Renal cortical epithelial cell (primary cell): ENCODE measurements around the gene TCF19. TPM values are rescaled to one million over a fixed set of nuclear protein-coding genes. Genes with fewer than 3 reads are reported as not detected.

Experiments used
- DNase-seq: peaks from one replicate; pipeline ENCODE4 v3.0.0-alpha.2; 2011; ENCODE audit warnings: low read depth
- total RNA-seq: library from RNA; depleted of rRNA; stranded (reverse); fragments of >200 nt; gene quantifications from 2 replicates; pipeline ENCODE4 v1.2.3, GENCODE V29; 2014

Gene TCF19, protein sequence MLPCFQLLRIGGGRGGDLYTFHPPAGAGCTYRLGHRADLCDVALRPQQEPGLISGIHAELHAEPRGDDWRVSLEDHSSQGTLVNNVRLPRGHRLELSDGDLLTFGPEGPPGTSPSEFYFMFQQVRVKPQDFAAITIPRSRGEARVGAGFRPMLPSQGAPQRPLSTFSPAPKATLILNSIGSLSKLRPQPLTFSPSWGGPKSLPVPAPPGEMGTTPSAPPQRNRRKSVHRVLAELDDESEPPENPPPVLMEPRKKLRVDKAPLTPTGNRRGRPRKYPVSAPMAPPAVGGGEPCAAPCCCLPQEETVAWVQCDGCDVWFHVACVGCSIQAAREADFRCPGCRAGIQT
- 2.2 and 10.8 TPM in 2 replicates for total RNA-seq

DNA sequence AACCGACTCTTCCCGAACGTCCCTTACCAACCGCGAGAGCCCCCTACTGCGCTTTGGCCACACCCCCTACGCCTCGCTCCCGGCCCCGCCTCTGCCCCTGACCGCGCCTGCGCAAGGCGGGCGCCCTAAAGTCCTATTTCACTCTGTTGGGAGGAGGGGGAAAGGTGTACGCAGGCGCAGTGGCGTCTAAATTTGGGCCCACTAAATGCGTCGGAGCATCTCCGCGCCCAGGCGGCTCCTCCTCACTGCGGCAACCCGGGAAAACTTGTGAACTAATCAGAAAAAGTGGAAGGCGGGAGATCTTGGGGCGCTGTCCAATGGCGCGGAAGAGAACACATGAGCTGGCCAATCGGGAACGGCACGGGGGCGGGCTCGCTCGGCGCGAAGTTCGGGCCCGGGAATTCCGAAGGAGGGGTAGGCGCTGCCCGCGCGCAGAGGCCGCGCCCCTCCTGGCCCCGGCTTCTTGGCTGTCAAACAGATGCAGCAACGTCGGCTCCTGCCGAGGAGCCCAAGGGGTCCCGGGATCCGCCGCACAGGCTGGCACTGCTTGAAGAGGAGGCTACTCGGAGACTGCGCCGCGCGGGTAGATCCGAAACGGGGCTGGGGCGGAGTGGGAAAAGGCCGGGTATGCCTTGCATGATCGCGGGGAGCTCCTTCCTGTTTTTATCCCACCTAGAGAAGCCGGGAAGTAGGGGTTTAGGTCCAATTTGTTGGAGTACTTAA is at the start of gene TCF19:
TCF19 (plus strand) TSS at position 450 of the 723 bp plus-strand sequence. CDS start 881 bp downstream, outside the sequence.
- DNase-seq, result peak; percentile 96

DNA sequence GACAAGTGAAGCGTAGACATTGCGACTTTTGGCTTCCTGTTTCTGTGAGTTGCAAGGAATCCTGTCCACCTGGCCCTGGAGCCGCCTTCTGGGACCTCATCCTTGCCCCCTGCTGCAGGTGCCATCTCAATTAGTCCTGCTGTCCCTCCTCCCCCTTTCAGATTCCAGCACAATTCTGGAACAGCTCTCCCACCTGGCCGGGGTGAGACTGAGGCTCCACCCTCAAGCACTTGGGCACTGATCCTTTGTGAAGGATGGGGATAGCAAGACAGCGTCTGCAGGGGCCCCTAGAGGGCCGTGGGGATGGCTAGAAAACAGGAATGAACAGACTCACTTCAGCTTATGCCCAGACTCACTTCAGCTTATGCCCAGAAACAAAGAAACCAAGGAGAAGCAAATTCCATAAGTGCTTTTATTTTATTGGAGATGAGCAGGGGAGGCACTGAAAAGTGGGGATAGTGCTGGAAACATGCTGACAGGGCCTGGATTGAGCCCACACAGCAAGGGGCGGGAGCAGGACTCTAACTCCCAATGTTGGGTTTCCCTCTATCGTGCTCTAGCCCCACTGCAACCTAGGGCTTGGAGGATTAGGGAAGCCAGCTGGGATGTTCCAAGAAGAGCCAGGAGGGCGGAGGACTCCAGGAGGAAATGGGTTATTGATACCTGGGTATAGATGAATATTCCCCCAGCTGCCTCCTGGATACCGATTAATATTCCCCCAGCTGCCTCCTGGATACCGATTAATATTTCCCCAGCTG is 47.4 kb upstream of the TCF19 start:
- no peak for DNase-seq

DNA sequence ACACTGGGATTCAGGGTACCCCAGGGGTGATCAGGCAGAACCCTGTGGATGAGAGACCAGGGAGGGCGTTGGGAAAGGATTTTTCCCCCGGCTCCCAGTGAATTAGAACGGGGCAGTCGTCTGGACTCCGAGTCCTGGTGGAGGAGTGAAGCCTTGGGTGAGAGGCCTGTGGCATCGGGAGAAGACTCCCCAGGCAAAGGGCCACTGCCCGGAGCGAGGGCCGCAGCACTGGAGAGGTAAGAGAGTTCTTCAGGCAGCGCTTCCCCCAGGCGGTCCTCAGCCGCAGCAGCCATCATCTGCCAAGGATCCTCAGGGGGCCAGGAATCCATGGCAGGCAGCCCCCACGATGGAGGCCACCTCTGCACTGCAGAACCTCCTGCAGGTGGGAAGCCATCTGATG is 46.7 kb upstream of the TCF19 start:
- DNase-seq, result no peak

DNA sequence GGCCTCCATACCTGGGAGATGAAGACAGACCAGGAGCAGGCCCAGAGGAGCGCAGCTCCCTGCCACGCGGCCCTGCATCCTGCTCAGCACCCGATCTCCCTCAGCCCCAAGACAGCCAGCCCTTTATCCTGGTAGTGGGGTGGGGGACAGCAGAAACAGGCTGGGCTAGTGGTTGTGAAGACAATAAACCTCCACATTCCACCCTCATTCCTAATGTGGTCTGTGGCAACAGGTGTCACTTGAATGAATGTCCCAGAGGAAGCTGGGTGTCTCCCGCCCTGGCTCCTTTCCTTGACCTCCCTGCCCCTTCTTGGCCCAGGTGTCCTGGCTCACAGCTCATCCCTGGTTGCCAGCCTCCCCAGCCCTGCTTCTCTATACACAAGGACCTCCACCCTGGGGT is 45.9 kb upstream of the TCF19 start, which contains the start of gene C6orf15:
C6orf15 (minus strand) TSS at position 98 of the 400 bp plus-strand sequence; CDS start at position 78, 20 bp downstream.
- DNase-seq, result no peak

DNA sequence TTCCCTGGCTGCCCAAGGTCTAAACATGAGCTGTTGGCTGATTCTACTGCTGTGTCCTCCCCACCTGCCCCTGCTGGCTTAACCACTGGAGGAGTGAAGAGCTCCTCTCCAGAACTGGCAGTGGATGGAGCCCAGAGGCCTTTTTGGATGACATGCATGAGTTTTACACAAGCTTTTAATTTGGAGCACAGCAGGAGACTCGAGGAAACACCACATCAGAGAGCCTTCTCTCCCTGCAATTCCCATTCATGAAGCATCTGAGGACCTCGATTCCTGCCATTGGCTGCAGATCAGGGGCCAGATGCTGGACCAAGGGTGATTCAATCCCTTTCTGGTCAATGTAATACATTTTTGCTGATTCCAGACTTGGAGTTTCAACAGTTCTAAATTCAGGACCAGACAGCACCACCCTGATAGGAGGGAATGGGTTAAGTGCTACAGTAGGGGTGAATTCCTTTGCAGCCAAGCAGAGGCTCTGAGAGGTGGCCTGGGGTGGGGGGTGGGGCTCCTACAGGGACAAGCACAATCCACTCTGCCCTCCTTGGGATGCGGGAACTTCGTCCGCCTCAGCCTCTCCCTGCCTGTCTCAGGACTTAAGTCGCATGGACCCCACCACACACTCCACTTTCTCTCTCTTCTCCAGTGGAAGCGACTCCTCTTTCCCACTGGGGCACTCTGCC is 44.4 kb upstream of the TCF19 start:
- DNase-seq, result no peak

DNA sequence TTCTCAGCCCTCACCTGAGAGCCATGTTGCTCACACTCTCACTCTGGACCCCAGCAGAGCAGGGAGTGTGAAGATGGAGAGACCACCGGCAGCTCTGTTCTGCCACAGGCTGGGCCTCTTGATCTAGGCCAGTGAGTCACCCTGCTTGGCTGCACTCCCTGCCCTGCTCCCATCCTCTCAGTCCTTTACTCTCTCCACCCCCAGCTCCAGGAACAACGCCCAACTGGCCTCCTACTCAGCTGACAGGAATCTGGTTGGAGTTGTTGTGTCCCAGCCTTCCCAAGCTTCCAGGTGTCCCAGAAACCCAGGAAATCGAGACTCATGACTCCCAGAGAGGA is 43.9 kb upstream of the TCF19 start, which contains the start of gene PSORS1C1:
PSORS1C1 (plus strand) TSS at position 260 of the 338 bp plus-strand sequence. CDS start 14,833 bp downstream, outside the sequence.
- DNase-seq, result peak; percentile 95

DNA sequence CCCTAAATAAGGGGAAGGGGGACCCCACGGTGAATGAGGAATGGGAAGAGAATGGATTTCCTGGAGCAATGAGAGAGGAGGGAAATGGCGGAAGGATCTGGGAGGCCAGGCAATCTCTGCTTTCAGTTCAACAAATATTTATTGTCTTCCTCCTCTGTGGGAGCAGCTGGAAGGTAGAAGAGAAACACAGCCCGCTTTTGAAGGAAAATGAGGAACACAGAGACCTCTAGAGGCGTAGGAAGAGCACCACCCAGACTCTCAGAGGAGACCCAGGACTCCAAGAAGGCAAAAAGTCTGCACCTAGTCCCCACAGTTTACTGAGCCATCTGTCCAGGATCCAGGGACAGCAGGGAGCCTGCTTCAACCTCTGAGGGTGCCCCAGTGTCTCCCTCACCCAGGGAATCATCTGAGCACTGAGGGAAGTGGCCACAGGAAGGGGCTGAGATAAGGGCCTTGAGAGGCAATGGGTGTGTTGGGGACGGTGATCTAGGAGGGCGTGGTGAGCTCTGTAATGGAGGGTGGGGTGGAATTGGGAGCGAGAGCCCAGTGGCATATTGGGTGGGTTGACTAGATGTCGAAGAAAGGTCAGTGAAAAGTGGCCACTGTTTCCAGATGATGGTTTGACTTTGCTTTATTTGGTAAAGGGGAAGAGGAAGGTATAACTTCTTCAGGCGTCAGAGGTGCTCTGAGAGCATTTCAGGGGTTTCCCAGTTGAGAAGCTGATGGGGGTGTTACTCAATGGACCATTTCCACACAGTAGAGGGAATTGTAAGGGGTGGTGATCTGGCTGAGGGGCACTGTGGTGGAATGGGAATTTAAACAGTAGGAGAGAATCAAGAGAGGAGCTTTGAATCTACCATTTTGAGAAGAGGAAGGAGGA is 43.2 kb upstream of the TCF19 start:
- peak; percentile 58 for DNase-seq

DNA sequence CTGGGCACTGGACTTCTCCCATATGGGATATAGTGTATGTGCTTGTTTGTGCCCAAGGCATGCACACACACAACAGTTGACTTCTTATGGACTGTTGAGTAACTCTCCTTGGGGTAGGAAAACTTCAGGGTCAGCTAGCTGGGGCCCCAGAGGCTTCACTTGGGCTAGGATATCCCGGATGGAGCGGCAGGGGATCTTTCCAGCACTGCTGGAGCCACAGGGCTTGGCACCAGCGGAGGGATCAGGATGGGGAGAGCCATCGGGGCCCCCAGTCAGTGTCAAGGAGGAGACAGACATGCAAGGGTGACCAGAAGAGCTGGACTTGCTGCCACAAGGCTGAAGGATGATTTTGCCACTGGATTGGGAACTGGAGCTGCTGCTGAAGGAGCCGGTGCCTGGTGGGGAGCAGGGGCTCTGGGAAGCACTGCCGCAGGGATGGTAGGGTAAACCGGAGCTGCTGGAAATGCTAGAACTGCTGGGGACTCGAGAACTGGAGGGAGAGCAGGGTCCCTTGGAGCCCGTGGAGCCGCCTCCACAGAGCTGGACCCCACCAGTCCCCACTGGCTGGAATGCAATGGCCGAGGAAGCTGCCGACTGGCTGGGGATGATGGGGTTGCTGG is 42.3 kb upstream of the TCF19 start:
- DNase-seq, result no peak

DNA sequence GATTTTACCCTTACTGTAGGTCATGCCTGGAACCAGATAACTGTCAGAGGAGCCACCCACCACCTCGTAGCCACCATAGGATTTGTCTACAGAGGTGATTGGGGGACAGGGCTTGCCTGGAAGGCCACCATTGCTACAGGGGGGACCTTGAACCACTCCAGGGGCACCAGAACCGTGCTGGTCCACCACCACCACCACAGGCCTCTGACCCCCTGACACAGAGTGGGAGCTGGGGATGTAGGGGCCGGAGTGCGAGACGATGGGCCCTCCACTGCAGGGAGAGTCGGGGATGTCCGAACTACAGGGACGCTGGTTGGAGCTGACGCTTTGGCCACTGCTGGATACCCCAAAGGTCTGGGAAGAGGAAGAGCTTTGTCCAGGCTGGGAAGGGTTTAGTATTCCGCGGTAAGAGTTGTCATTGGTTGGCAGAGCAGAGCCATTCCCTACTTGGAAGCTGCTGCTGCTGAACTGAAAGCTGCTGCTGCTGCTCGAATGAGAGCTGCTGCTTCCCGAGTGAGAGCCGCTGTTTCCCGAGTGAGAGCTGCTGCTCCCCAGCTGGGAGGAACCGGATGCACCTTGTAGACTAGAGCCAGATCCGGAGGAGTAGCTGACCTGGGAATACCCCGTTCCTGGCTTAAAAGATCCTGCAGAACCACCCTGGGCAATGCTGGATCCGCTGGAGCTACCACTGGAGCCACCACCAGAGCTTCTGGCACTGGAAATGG is 41.6 kb upstream of the TCF19 start:
- DNase-seq, result no peak

DNA sequence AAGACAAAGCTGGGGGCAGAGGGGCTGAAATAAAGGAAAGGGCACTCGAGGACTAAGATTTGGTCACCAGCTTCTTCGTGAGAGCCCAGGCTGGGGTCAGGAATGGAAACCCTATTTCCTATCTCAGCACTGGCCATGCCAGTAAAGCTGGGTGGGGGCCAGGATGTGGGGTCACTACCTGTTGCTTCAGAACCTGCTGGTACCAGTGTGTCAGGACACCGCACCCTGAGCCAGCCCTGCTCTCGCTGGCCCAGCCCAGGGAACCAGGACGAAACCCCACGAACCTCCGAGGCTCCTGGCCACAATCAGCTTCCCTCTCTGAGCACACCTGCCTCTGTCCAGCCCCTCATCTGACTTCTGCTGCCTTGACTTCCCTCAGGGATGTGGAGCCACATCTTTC is 40.2 kb upstream of the TCF19 start:
- no peak for DNase-seq

DNA sequence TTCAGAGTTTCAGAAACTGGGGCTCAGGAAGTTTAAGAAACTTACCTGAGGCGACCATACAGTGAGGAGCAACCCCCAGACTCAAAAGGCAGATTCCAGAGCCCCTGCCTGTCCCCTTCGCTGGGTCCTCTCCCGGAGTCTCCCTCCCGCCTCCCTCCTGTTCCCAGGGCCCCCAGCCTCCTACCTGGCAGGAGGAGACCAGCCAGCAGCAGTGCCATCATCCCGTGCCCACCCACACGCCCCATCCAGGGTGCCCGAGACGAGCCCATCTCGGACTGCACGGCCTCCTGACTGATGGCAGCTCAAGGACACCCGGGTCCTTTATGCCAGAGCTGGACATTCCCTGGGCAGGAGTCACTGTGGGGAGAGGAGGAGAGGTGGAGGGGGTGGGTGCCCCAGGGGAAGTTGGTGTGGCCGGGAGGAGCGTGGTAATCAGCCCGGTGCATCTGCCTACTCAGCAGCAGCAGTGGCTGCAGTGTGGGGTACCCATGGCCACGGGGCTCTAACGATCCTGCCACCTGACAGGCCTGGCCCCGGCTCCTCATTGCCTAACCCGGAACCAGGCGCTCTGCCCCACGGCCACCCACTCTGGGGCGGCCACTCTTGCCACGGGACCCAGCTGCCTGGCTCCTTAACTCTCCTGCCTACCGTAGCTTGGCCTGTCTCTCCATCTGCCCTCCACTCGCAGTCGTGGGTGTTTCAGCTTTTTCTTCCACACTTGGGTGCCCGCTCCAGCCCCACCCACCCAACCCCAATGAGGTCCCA is 38.1 kb upstream of the TCF19 start, which contains the start of gene CDSN:
CDSN (minus strand) TSS at position 296 of the 765 bp plus-strand sequence; CDS start at position 269, 27 bp downstream.
- no peak for DNase-seq

DNA sequence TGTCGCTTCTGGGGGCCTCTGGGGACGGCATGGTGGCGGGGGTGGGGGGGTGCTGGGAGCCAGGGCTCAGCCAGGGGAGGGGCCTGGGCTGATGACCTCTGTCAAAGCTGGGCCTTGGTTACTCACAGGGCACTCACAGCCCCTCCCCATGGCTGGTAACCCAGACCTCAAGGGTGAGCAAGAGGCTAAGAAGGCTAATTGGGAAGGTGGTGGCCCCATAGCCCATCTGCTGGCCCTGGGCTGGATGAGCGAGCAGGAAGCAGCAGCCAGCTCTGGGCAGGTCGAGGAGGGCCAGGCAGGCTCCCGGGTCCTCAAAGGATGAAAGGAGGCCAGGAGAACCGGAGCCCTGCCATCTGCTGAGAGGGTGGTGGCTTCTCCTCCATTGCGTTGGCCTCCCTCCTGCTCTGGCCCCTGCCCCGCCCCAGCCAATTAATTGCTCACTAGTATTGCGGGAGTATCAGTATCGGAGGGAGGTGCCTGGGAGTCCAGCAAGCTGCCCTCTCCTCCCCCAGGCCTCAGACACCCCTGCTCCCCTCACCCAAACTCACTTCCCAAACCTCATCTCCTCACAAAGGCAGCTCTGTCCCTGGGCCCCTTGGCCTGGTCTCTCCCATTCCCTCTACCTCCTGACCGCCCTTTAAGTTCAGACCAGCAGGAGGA is 37.1 kb upstream of the TCF19 start:
- DNase-seq, result no peak

DNA sequence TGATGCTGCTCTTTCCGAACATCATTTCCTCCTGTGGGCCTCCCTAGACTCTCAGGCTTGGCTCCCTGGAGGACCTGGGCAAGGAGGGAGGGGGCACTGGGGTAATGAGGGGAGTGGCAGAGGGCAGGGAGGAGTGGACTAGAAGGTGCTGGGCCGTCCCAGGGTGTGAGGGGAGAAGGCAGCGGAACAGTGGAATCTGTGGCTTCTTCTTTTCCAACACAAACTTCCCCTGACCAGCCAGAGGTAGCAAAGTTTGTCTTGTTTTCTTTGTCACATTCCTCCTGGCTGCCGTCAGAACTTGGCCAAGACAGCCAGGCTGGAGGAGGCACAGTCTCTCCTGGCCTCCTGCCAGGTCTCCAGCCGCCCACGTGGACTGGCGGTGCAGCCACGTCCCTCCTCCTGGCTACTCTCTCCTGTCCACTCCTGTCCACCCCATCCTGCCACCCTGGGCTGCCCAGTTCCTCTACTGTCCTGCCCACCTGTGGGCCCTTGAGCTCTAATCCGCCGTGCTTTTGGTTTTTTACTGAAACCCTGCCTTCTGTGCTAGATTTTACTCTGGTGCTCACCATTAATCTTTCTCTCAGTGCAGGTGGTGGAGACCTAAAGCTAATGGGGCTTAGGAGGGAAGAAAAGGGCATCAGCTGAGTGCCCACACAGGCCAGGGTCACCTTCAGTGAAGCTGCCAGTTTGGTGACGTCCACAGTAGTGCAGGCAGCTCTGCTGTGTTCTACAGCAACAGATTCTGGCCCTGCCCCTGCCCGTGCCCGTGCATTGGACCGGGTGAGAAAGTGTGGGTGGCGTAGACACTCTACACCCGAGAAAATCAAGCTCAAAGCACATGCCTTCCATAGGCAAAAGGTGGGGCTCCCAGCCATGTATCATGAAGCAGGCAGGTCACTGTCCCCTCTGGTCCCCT is 35.3 kb upstream of the TCF19 start:
- DNase-seq, result peak; percentile 92

DNA sequence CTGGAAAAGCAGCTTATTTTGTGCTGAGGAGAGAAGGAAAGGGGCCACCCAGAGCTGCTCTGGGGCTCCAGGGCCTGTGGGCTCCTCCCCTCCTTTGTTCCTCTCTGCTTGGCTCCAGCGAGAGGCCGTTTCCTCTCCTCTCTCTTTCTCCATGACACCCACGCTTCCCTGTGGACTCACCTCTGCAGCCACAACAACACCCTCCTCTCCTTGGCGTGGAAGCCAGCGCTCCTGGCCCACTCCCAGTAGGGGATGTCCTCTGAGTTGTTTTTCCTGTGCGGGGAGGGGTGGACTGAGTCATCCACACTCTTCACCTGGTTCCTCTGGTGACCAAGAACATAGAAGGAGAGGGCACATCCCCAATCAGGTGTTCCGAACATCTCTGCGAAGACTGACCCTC is 33.2 kb upstream of the TCF19 start:
- DNase-seq, result peak; percentile 80

DNA sequence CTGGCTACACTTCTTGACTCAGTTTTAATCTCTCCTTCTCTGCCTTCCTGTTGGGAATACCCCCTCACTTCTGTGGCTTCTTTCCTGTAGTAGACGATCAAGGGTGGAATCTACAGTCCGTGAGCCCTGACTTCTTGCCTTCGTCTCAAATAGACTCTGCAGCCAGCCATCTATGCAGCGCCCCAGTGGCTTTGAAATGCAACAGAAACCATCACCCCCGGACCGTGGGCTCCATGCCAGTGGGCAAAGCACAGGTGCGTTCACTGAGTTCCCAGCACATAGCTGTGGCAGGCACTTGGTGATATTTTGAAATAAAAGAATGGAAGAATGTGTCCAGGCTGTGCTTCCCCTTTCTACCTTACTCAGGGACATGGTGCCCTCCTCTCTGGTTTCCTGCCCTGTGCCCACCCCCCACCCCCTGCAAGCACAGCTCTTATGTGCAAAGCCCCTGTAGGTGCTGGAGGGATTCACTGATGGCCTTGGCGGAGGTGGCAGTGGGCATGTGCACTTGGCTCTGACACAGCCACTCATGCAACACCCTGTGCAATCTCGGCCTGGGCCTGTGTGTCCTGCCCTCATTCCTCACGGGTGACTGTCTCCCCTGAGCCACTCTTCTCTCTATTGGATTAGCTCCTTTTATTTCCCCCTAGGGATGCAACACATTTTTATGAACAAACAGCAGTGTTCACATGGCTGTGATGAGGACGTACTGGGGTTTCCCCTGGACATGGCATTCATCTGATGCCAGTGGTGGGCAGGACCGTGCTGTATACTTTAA is 32.6 kb upstream of the TCF19 start:
- peak; percentile 61 for DNase-seq
